Lower leg skin (tissue), 3 donors: Measurements from ENCODE around the gene LGR4.

ENCODE experiments used
- CTCF ChIP-seq, 3 donors: fragments of 450-650 bp; IDR thresholded peaks; one replicate each; pipeline ENCODE4 v1.5.1; 2016; ENCODE audit warnings: antibody characterized with exemption in 3 of 3, mild to moderate bottlenecking in 3 of 3, moderate library complexity in 2 of 3
- POLR2A ChIP-seq, 2 donors: fragments of 450-650 bp; IDR thresholded peaks; one replicate each; pipeline ENCODE4 v1.6.1; 2016 to 2017; ENCODE audit warnings: antibody characterized with exemption in 2 of 2, mild to moderate bottlenecking in 1 of 2, moderate library complexity in 1 of 2

GRCh38 chr11:27410272-27410671, 62.3 kb downstream of the LGR4 start:
- TF ChIP-seq CTCF (IDR thresholded peaks at IDR 0.05): no peak
- TF ChIP-seq POLR2A (IDR thresholded peaks at IDR 0.05): no peak
